Fibroblast of villous mesenchyme (primary cell): ENCODE measurements around the gene KIAA0232. TPM values are rescaled to one million over a fixed set of nuclear protein-coding genes. Genes with fewer than 3 reads are reported as not detected.

ENCODE experiments used
- DNase-seq: peaks from one replicate; pipeline ENCODE4 v3.0.0-alpha.2; 2010; ENCODE audit warnings: low read depth
- H3K4me3 ChIP-seq: 2 replicates; pipeline ENCODE4 v1.5.1; 2011; ENCODE audit warnings: low read depth, mild to moderate bottlenecking, low read length
- CTCF ChIP-seq: IDR thresholded peaks from 2 replicates; pipeline ENCODE4 v1.5.1; 2012; ENCODE audit warnings: low read depth, mild to moderate bottlenecking, low read length; ENCODE audit not compliant: insufficient read depth
- total RNA-seq: library from RNA; depleted of rRNA; stranded (reverse); fragments of >200 nt; gene quantifications from 2 replicates; pipeline ENCODE4 v1.2.3, GENCODE V29; 2012

KIAA0232 gene
- total RNA-seq, 1 donor = 29.8 TPM

GRCh38 chr4:6926681-6927478 lies 144.4 kb downstream of the KIAA0232 start:
- no peak for TF ChIP-seq CTCF
- no peak overlapping the region for H3K4me3 ChIP-seq
- DNase-seq = peak; percentile 87

- no peak overlapping the region for H3K4me3 ChIP-seq
- DNase-seq = no peak
- no peak for TF ChIP-seq CTCF
Observed at GRCh38 chr4:6928081-6928480, 145.6 kb downstream of the KIAA0232 start.

- no peak for DNase-seq
- H3K4me3 ChIP-seq = no peak overlapping the region
- no peak for TF ChIP-seq CTCF
Observed at GRCh38 chr4:6929339-6929811, 146.8 kb downstream of the KIAA0232 start.

GRCh38 chr4:6929812-6930464 lies 147.4 kb downstream of the KIAA0232 start:
- peak; percentile 53 for DNase-seq
- no peak for TF ChIP-seq CTCF
- H3K4me3 ChIP-seq = no peak overlapping the region

- no peak for TF ChIP-seq CTCF
- DNase-seq = no peak
- H3K4me3 ChIP-seq = no peak overlapping the region
Observed at GRCh38 chr4:6932475-6932874, 149.9 kb downstream of the KIAA0232 start.

- DNase-seq = no peak
- H3K4me3 ChIP-seq = no peak overlapping the region
- TF ChIP-seq CTCF = no peak
Observed at GRCh38 chr4:6932918-6933317, 150.4 kb downstream of the KIAA0232 start.

Other genes starting within 250 kb of the KIAA0232 start
- gene MAN2B2, start 207.5 kb upstream of the KIAA0232 start, total RNA-seq = 13.9 and 14.2 TPM in 2 replicates
- 105 and 127 TPM in 2 replicates for gene MRFAP1, start 142.0 kb upstream of the KIAA0232 start, total RNA-seq
- not detected in 2 replicates for gene S100P, start 88.8 kb upstream of the KIAA0232 start, total RNA-seq
- gene MRFAP1L1, start 72.9 kb upstream of the KIAA0232 start, total RNA-seq = 34.1 and 42.7 TPM in 2 replicates
- gene BLOC1S4, start 66.6 kb upstream of the KIAA0232 start, total RNA-seq = 10.4 and 12.6 TPM in 2 replicates
- gene TBC1D14, start 127.1 kb downstream of the KIAA0232 start, total RNA-seq = 39.0 and 42.3 TPM in 2 replicates